MM.1S (cell line): ENCODE results near the gene KDM6A.

Experiments used
- DNase-seq: peaks from one replicate; pipeline ENCODE4 v3.0.0-alpha.2; 2015
- H2AFZ ChIP-seq: fragments of 300-600 bp; sonication (generic); 2 replicates; pipeline ENCODE4 v1.6.0; 2016; ENCODE audit warnings: antibody characterized with exemption, low read length
- H3F3A ChIP-seq: fragments of 300-600 bp; sonication (generic); 2 replicates; pipeline ENCODE4 v1.6.1; 2016; ENCODE audit warnings: mild to moderate bottlenecking, antibody characterized with exemption, low read length, moderate library complexity, mixed read lengths; ENCODE audit not compliant: insufficient read depth
- H3K27ac ChIP-seq: fragments of 300-600 bp; sonication (generic); 2 replicates; pipeline ENCODE4 v1.5.1; 2016; ENCODE audit warnings: mild to moderate bottlenecking, low read length
- H3K27me3 ChIP-seq: fragments of 300-600 bp; sonication (generic); replicated peaks from 2 replicates; pipeline ENCODE4 v1.6.0; 2016; ENCODE audit warnings: low read length; ENCODE audit not compliant: insufficient read depth
- H3K36me3 ChIP-seq: fragments of 300-600 bp; sonication (generic); replicated peaks from 2 replicates; pipeline ENCODE4 v1.6.1; 2016; ENCODE audit warnings: mild to moderate bottlenecking, low read length, mixed read lengths; ENCODE audit not compliant: insufficient read depth
- H3K4me1 ChIP-seq: fragments of 300-600 bp; sonication (generic); 2 replicates; pipeline ENCODE4 v1.6.1; 2016; ENCODE audit warnings: low read length, mixed read lengths
- H3K4me2 ChIP-seq: fragments of 300-600 bp; sonication (generic); 2 replicates; pipeline ENCODE4 v1.6.0; 2016; ENCODE audit warnings: low read depth, low read length
- H3K4me3 ChIP-seq: fragments of 300-600 bp; sonication (generic); 2 replicates; pipeline ENCODE4 v1.5.1; 2016; ENCODE audit warnings: low read length, mixed read lengths
- H3K79me2 ChIP-seq: fragments of 300-600 bp; sonication (generic); 2 replicates; pipeline ENCODE4 v1.6.1; 2016; ENCODE audit warnings: mixed run types, low read length, mixed read lengths
- H3K9ac ChIP-seq: fragments of 300-600 bp; sonication (generic); 2 replicates; pipeline ENCODE4 v1.6.1; 2016; ENCODE audit warnings: low read length, mixed read lengths
- H3K9me2 ChIP-seq: fragments of 300-600 bp; sonication (generic); replicated peaks from 2 replicates; pipeline ENCODE4 v1.6.1; 2016; ENCODE audit warnings: mild to moderate bottlenecking, low read length, mixed read lengths; ENCODE audit not compliant: insufficient read depth
- H3K9me3 ChIP-seq: fragments of 300-600 bp; sonication (generic); replicated peaks from 2 replicates; pipeline ENCODE4 v1.6.1; 2016; ENCODE audit warnings: mild to moderate bottlenecking, low read length, mixed read lengths; ENCODE audit not compliant: insufficient read depth
- H4K20me1 ChIP-seq: fragments of 300-600 bp; sonication (generic); 2 replicates; pipeline ENCODE4 v1.6.1; 2016; ENCODE audit warnings: mild to moderate bottlenecking, low read length, moderate library complexity, mixed read lengths; ENCODE audit not compliant: insufficient read depth
- CTCF ChIP-seq: fragments of 300-600 bp; sonication (generic); IDR thresholded peaks from 2 replicates; pipeline ENCODE4 v1.5.1; 2016; ENCODE audit warnings: antibody characterized with exemption, low read length, mixed read lengths
- EZH2 ChIP-seq: fragments of 300-600 bp; sonication (generic); optimal IDR thresholded peaks from 2 replicates; pipeline ENCODE3; 2017; ENCODE audit warnings: low read depth, mild to moderate bottlenecking, antibody characterized with exemption, low read length, mixed read lengths
- EZH2phosphoT487 ChIP-seq: fragments of 300-600 bp; sonication (generic); IDR thresholded peaks from 2 replicates; pipeline ENCODE4 v1.6.1; 2018; ENCODE audit warnings: antibody characterized with exemption, low read length

KDM6A gene

GRCh38 chrX:44970709-44971108 is 97.7 kb downstream of the KDM6A start:
- TF ChIP-seq EZH2phosphoT487 (no peak), EZH2 (no peak), CTCF (no peak)
- Histone ChIP-seq H3K36me3 (no peaks in the 10 kb centered on the region), H3K79me2 (peaks cover 79% of the 10 kb centered on the region), H3K9me2 (no peaks in the 10 kb centered on the region), H3K27me3 (no peaks in the 10 kb centered on the region), H4K20me1 (no peaks in the 10 kb centered on the region), H3K9ac (no peak overlapping the region), H3K9me3 (no peaks in the 10 kb centered on the region), H3K4me3 (no peak overlapping the region), H3K4me1 (no peaks in the 10 kb centered on the region), H3K4me2 (no peak overlapping the region), H2AFZ (no peak overlapping the region), H3F3A (no peaks in the 10 kb centered on the region), H3K27ac (no peak overlapping the region)
- DNase-seq: no peak

- Histone ChIP-seq H3K4me1 (no peaks in the 10 kb centered on the region), H3K27me3 (no peaks in the 10 kb centered on the region), H3K79me2 (peaks cover 79% of the 10 kb centered on the region), H3K27ac (no peak overlapping the region), H3K9me2 (no peaks in the 10 kb centered on the region), H4K20me1 (no peaks in the 10 kb centered on the region), H3K36me3 (no peaks in the 10 kb centered on the region), H3F3A (no peaks in the 10 kb centered on the region), H2AFZ (no peak overlapping the region), H3K4me3 (no peak overlapping the region), H3K9me3 (no peaks in the 10 kb centered on the region), H3K9ac (no peak overlapping the region), H3K4me2 (no peak overlapping the region)
- DNase-seq: no peak
- no peak for TF ChIP-seq CTCF
- TF ChIP-seq EZH2phosphoT487: no peak
- TF ChIP-seq EZH2: no peak
Measured at GRCh38 chrX:44971674-44972073, 98.7 kb downstream of the KDM6A start.

- TF ChIP-seq EZH2phosphoT487 (no peak), CTCF (no peak), EZH2 (no peak)
- DNase-seq: no peak
- Histone ChIP-seq H3K79me2 (peaks cover 82% of the 10 kb centered on the region), H3K27me3 (no peaks in the 10 kb centered on the region), H3F3A (no peaks in the 10 kb centered on the region), H4K20me1 (no peaks in the 10 kb centered on the region), H3K4me3 (no peak overlapping the region), H3K9ac (no peak overlapping the region), H3K27ac (no peak overlapping the region), H3K4me1 (no peaks in the 10 kb centered on the region), H3K9me2 (no peaks in the 10 kb centered on the region), H2AFZ (no peak overlapping the region), H3K4me2 (no peak overlapping the region), H3K9me3 (no peaks in the 10 kb centered on the region), H3K36me3 (no peaks in the 10 kb centered on the region)
Measured at GRCh38 chrX:44972132-44972531, 99.1 kb downstream of the KDM6A start.
